Activated CD4-positive, alpha-beta T cell treated with anti-CD3 and anti-CD28 coated beads for 36 hours (primary cell): ENCODE measurements around the gene ACOXL. TPM values are rescaled to one million over a fixed set of nuclear protein-coding genes. Genes with fewer than 3 reads are reported as not detected.

Experiments used
- ATAC-seq: fragments of 200-7000 bp; cut with Tn5 transposase; one replicate; pipeline ENCODE4 v1.10.0; 2021; ENCODE audit warnings: mild to moderate bottlenecking, moderate library complexity
- CTCF ChIA-PET: fragments of 350-600 bp; sonication (Branson Sonifier 250); formaldehyde crosslinking; loops from one replicate; lab custom pipeline; 2021; ENCODE audit warnings: antibody characterized with exemption; lab: Charles Lee
- POLR2A ChIA-PET: fragments of 350-600 bp; sonication (Branson Sonifier 250); formaldehyde crosslinking; loops from one replicate; lab custom pipeline; 2021; ENCODE audit warnings: antibody characterized with exemption, inconsistent platforms; lab: Charles Lee
- DNase-seq: peaks from one replicate; pipeline ENCODE4 v3.0.0-alpha.2; 2020
- H3K27ac Mint-ChIP-seq: one replicate; pipeline ENCODE4 v1.8.0; 2021; ENCODE audit warnings: mixed read lengths
- H3K27me3 Mint-ChIP-seq: one replicate; pipeline ENCODE4 v1.8.0; 2021; ENCODE audit warnings: mixed read lengths
- H3K36me3 Mint-ChIP-seq: one replicate; pipeline ENCODE4 v1.8.0; 2021; ENCODE audit warnings: low read depth, mixed read lengths
- H3K4me1 Mint-ChIP-seq: one replicate; pipeline ENCODE4 v1.8.0; 2021; ENCODE audit warnings: mixed read lengths
- H3K4me3 Mint-ChIP-seq: one replicate; pipeline ENCODE4 v1.8.0; 2021; ENCODE audit warnings: mild to moderate bottlenecking, moderate library complexity, mixed read lengths
- H3K9me3 Mint-ChIP-seq: one replicate; pipeline ENCODE4 v1.8.0; 2021; ENCODE audit warnings: low read depth, mixed read lengths
- intact Hi-C, 2 experiments: fragments of 100-400 bp; cut with DNase I in 1 of 2; cut with micrococcal nuclease in 1 of 2; formaldehyde crosslinking; loops; one replicate each; pipeline versions ENCODE4 v1.14.2 to v1.15.1; 2022 to 2024; cut with DNase I, micrococcal nuclease
- total RNA-seq, 2 experiments: library from RNA; stranded (reverse); gene quantifications; one replicate each; pipeline ENCODE4 v1.2.3, GENCODE V29; 2021

Gene ACOXL
- total RNA-seq, 2 experiments from 2014 or later, result 0.23 TPM; not detected in 1

DNA sequence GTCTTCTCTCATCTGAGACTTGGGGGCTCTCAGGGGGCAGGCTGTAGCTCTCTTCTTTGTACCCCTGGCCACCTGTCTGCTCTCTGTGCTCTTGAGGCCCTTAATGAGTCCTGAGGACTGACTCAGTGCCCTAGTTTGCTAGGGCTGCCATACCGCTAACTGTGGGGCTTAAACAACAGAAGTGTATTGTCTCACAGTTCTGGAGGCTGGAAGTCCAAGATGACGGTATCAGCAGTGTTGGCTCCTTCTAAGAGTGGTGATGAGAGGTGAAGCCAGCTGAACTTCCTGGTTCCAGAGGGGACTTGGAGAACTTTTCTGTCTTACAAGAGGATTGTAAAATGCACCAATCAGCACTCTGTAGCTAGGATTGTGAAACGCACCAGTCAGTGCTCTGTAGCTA lies 67.0 kb downstream of the ACOXL start:
- H3K27ac Mint-ChIP-seq, result no peak overlapping the region
- no peaks in the 10 kb centered on the region for H3K36me3 Mint-ChIP-seq
- peaks cover 58% of the 10 kb centered on the region for H3K27me3 Mint-ChIP-seq
- no peak overlapping the region for H3K4me3 Mint-ChIP-seq
- peaks cover 2% of the 10 kb centered on the region for H3K4me1 Mint-ChIP-seq
- H3K9me3 Mint-ChIP-seq, result peaks cover 4% of the 10 kb centered on the region
- DNase-seq (no peak), ATAC-seq (no peak)
- ChIA-PET POLR2A (no interaction called here), CTCF (interaction anchor here (1.2 kb wide), 1 partner anchor 10 kb away, joined by 5 read pairs; no protein-coding TSS in a partner anchor)
- intact Hi-C loops, result no loop called here

DNA sequence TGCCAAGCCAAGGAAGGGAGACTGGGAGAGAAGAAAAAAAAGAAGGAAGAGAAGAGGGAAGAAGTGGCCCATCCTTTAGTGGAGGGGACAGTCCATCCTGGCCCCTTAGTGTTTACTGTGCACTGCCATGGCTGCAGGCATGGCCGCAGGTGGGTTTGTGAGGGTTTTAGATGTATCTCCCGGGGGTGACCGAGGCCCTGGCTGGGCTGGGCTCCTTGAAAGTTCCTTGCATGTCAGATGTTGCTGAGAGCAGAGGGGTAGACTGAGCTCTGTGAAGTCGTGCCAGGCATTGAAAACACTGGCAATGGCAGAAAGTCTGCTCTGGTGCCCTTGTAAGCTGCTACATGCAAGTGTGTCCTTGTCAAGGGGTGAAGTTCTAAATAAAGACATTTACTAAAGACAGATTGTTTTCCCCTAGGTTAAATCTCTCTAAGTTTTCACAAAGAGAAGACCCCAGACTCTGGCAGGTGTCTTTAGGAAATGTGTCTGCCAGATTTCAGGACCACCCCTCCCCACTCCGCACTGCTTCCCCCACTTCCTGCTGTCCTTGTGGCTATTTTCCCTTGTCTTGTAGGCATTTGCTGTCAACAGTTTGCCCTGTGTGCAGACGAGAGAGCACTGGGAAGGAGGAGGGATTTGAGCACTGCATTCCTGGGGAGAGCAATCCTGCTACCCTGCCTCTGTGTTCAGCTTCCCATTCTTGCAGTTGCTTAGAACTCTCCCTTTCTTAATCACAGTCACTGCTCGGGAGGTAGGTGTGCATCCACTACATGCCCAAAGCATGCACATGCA lies 68.4 kb downstream of the ACOXL start:
- no peak overlapping the region for H3K4me3 Mint-ChIP-seq
- peaks cover 51% of the 10 kb centered on the region for H3K27me3 Mint-ChIP-seq

DNA sequence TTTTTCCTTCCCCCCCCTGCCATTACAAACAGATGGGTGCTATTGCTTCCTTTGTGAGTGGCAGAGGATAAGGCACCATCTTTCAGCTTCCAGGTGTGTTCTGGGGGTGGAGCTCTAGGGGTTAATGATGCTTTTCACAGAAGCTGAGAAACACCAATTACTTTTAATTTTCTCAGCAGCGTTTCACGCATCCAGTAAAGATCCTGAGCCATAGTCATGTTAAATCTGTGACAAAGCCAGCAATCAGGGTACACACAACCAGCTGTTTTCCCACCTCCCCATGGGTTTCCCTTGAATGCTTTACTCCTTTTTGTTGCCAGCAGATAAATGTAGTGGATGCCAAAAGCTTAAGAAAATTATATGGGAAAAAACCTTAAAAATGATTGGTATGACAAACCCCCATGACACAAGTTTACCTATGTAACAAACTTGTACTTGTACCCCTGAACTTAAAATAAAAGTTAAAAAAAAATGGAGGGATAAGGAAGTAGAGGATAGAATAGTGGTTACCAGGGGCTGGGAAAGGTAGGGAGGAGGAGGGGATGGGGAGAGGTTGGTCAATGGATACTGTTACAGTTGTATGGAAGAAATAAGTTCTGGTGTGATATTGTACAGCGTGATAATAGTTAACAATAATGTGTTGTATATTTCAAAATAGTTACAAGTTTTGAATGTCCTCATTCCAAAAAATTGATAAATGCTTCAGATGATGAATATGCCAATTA lies 70.0 kb downstream of the ACOXL start:
- H3K27ac Mint-ChIP-seq, result no peak overlapping the region
- H3K36me3 Mint-ChIP-seq, result peaks cover 2% of the 10 kb centered on the region
- DNase-seq (no peak), ATAC-seq (no peak)
- peaks cover 55% of the 10 kb centered on the region for H3K27me3 Mint-ChIP-seq
- peaks cover 9% of the 10 kb centered on the region for H3K9me3 Mint-ChIP-seq
- POLR2A ChIA-PET, result no interaction called here
- CTCF ChIA-PET, result no interaction called here
- H3K4me1 Mint-ChIP-seq, result peaks cover 15% of the 10 kb centered on the region
- intact Hi-C loops, result loop anchor here in 1 of 2 experiments (5.0 kb wide), 1 partner anchor 55 kb away; no protein-coding TSS in a partner anchor
- H3K4me3 Mint-ChIP-seq, result no peak overlapping the region

More for the DNA sequence above, 68.4 kb downstream of the ACOXL start:
- Mint-ChIP-seq H3K36me3 (peaks cover 2% of the 10 kb centered on the region), H3K27ac (no peak overlapping the region), H3K9me3 (peaks cover 9% of the 10 kb centered on the region), H3K4me1 (peaks cover 15% of the 10 kb centered on the region)
- ATAC-seq (no peak), DNase-seq (no peak)
- intact Hi-C loops, result loop anchor here in 1 of 2 experiments (5.0 kb wide), 1 partner anchor 54 kb away; no protein-coding TSS in a partner anchor
- POLR2A ChIA-PET, result no interaction called here
- CTCF ChIA-PET, result no interaction called here

DNA sequence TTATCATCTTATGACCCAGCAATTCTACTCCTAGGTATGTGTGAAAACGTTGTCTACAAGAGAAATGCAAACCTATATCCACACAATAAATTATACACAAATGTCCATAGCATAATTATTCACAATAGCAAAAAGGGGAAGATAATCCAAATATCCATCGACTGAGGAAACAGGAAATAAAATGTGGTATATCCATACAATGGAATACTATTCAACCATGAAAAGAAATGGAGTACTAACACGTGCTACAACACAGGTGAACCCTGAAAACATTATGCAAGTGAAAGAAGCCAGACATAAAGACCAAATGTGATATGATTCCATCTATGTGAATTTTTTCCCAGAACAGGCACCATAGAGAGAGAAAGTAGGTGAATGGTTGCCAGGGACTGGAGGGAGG lies 72.1 kb downstream of the ACOXL start:
- CTCF ChIA-PET, result no interaction called here
- DNase-seq (no peak), ATAC-seq (no peak)
- Mint-ChIP-seq H3K27ac (no peak overlapping the region), H3K4me1 (peaks cover 15% of the 10 kb centered on the region), H3K27me3 (peaks cover 61% of the 10 kb centered on the region), H3K36me3 (peaks cover 2% of the 10 kb centered on the region), H3K9me3 (peaks cover 9% of the 10 kb centered on the region), H3K4me3 (no peak overlapping the region)
- intact Hi-C loops, result loop anchor here (2.0 to 5.0 kb wide), 3 partner anchors 42 to 312 kb away; no protein-coding TSS in a partner anchor
- POLR2A ChIA-PET, result no interaction called here

DNA sequence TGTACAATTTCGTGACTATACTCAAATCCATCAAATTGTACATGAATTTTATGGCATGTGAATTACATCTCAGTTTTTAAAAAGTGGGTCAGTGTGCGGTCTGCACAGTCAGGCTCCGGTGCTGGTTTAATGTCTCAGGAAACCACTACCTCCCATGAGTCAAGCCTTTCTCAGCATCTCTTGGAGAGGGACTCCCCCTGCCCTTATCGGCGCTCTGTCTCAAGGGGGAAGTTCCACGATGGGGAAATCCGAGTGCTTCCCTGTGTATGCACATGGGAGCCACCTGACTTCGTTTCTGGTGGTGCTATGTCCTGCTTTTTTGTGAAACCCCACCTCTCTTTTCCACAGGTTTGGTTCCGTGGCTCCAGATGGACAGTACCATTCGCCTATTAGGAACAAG lies 72.5 kb downstream of the ACOXL start:
- peaks cover 2% of the 10 kb centered on the region for H3K36me3 Mint-ChIP-seq
- H3K27ac Mint-ChIP-seq, result no peak overlapping the region
- peaks cover 7% of the 10 kb centered on the region for H3K9me3 Mint-ChIP-seq
- DNase-seq, result peak; percentile 80
- no peak overlapping the region for H3K4me3 Mint-ChIP-seq
- CTCF ChIA-PET, result interaction anchor here (1.0 kb wide), 1 partner anchor 894 kb away, joined by 5 read pairs; no protein-coding TSS in a partner anchor
- intact Hi-C loops, result loop anchor here (1.0 to 5.0 kb wide), 7 partner anchors 42 to 312 kb away; no protein-coding TSS in a partner anchor
- peaks cover 57% of the 10 kb centered on the region for H3K27me3 Mint-ChIP-seq
- POLR2A ChIA-PET, result interaction anchor here (0.6 kb wide), 1 partner anchor 306 kb away, joined by 3 read pairs; no protein-coding TSS in a partner anchor
- H3K4me1 Mint-ChIP-seq, result peaks cover 15% of the 10 kb centered on the region
- ATAC-seq, result peak; percentile 99

DNA sequence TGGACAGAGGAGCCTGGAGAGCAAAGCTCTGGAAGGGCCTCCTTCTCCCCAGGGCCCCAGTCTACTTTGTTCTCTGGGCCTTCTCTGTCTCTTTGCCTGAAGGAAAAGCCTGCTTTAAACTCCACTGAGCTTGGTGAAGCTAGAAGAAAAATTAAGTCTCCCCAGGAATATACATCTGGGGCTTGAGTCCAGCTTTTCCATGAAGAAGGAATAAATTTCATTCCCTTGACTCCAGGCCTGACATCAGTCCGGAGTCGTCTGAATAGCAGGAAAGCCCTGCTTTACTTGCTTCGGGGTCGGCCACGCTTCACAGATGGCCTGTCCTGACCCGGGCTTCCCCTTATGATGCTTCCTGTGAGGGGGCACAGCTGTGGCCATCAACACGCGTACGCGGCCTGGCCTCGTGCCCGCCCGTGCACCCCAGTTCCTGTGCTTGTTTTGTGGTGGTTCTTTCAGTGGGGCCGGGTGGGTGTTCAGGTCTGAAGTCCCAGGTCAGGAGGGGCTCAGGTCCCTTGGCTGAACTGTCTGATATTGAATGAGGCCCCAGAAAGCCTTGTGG lies 73.6 kb downstream of the ACOXL start:
- Mint-ChIP-seq H3K27me3 (peaks cover 60% of the 10 kb centered on the region), H3K27ac (no peak overlapping the region), H3K36me3 (peaks cover 2% of the 10 kb centered on the region), H3K9me3 (peaks cover 7% of the 10 kb centered on the region), H3K4me3 (no peak overlapping the region), H3K4me1 (peaks cover 15% of the 10 kb centered on the region)
- ATAC-seq, result no peak
- DNase-seq, result no peak
- intact Hi-C loops, result loop anchor here (1.0 to 5.0 kb wide), 6 partner anchors 41 to 311 kb away; no protein-coding TSS in a partner anchor
- ChIA-PET CTCF (interaction anchor here (1.0 to 1.1 kb wide), 2 partner anchors 251 to 893 kb away, joined by 4 to 5 read pairs; no protein-coding TSS in a partner anchor), POLR2A (interaction anchor here (0.8 kb wide), 1 partner anchor 280 kb away, joined by 5 read pairs; no protein-coding TSS in a partner anchor)

DNA sequence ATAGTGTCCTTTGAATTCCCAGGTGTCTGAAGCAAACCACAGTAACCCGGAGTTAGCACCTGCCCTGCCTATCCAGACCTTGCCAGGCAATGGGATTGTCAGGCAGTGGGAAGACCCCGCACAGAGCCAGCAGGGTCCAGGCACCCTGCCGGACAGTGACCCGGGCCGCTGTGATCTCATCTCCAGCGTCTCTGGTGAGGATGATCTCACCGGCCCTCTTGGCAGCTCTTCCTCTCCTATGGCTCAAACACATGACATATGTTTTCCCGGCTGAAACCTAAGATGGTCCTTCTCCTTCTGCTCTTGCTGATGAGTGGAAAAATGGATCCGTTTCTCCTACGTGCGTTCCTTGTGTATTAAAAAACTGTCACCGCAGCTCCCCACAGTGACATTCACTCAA lies 75.1 kb downstream of the ACOXL start:
- ATAC-seq (no peak), DNase-seq (no peak)
- ChIA-PET POLR2A (interaction anchor here (0.6 kb wide), 1 partner anchor 39 kb away, joined by 3 read pairs; no protein-coding TSS in a partner anchor), CTCF (no interaction called here)
- Mint-ChIP-seq H3K27me3 (peaks cover 55% of the 10 kb centered on the region), H3K4me3 (no peak overlapping the region), H3K36me3 (peaks cover 2% of the 10 kb centered on the region), H3K27ac (no peak overlapping the region), H3K4me1 (peaks cover 20% of the 10 kb centered on the region), H3K9me3 (peaks cover 7% of the 10 kb centered on the region)
- intact Hi-C loops, result loop anchor here in 1 of 2 experiments (5.0 kb wide), 1 partner anchor 60 kb away; no protein-coding TSS in a partner anchor

DNA sequence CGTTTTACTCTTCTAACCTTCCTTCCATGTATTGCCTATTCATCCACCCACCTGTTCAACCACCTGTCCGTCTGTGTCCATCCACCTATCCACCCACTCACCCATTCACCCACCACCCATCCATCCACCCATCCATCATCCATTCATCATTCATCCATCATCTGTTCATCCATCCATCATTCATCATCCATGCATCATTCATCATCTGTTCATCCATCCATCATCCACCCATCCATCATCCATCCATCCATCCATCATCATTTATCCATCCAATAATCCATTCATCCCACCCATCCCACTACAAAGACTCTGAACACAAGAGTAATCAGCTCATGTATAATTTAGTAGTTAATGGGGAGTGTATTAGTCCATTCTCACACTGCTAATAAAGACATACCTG lies 78.0 kb downstream of the ACOXL start:
- no peak for ATAC-seq
- DNase-seq, result no peak
- ChIA-PET CTCF (no interaction called here), POLR2A (no interaction called here)
- Mint-ChIP-seq H3K27ac (no peak overlapping the region), H3K4me3 (no peak overlapping the region), H3K36me3 (no peaks in the 10 kb centered on the region), H3K9me3 (no peaks in the 10 kb centered on the region), H3K4me1 (peaks cover 7% of the 10 kb centered on the region), H3K27me3 (peaks cover 45% of the 10 kb centered on the region)
- intact Hi-C loops, result loop anchor here (2.0 to 10.0 kb wide), 2 partner anchors 42 to 894 kb away; no protein-coding TSS in a partner anchor

DNA sequence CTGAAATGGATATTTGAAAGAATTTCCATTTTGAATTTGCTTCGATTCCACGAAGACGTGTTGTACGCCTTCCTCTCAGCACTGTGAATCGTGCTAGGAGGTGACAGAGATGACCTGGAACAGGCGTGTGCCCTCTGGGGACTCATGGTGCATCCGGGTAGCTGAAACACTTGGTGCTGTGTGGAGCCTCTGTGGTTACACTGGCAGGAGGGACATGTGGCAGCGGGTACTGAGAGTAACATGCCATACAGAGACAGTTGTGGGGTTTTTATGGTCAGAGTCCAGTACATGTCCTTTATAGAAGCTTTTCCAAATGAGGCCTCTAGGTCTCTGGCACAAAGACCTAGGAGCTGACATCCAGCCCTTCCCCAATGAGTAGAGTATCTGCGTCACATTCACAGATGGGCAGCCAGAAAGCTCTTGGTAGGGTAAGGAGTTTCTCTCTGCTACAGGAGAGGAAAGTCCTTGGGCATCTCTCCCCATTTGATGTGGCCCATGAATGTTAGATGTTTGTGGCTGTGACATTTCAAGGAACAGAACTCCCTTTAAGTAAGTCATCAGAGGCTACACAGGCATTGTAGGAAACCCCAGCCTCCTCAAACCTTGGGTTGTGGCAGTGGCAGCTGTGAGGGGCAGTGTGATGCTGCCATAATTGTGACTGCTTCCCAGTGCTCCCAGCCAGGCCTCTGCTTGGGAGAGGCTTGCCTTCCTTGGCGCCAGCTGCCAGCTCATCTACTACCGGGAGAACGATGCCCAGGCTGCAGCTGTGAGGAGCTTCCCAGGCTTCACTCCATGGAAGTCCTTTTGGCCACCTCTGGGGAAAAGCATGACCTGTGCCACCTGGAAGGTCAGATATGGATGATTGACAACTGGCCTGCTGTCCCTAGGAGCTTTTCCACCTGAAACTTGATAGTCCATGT lies 80.6 kb downstream of the ACOXL start:
- POLR2A ChIA-PET, result interaction anchor here (0.6 kb wide), 1 partner anchor 174 kb away, joined by 3 read pairs; no protein-coding TSS in a partner anchor

DNA sequence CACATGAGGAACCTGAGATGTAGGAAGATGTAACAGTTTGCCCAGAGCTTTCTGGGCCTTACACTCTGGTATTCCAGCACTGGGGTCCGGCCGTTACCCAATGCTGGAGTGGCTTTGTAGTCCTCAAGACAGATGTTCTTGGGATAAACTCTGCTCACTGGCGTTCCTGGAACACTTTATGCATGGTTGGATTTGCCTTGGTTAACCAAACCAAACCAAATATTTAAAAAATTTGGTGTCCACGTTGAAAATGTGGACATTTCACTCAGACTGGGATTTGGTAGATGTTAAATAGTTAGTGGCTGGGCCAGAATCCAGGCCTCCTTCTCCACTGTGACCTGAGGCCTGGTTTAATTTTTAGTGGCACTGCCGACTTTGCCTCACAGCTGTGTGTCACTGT lies 81.5 kb downstream of the ACOXL start:
- peaks cover 38% of the 10 kb centered on the region for H3K27me3 Mint-ChIP-seq
- DNase-seq, result no peak
- intact Hi-C loops, result loop anchor here (2.0 to 10.0 kb wide), 3 partner anchors 39 to 891 kb away; no protein-coding TSS in a partner anchor
- peaks cover 5% of the 10 kb centered on the region for H3K4me1 Mint-ChIP-seq
- H3K4me3 Mint-ChIP-seq, result no peak overlapping the region
- ChIA-PET POLR2A (no interaction called here), CTCF (interaction anchor here (0.7 to 2.7 kb wide), 7 partner anchors 13 to 311 kb away, joined by 3 to 9 read pairs (median 3); no protein-coding TSS in a partner anchor)
- no peak for ATAC-seq
- H3K36me3 Mint-ChIP-seq, result no peaks in the 10 kb centered on the region
- no peaks in the 10 kb centered on the region for H3K9me3 Mint-ChIP-seq
- H3K27ac Mint-ChIP-seq, result no peak overlapping the region

More for the DNA sequence above, 80.6 kb downstream of the ACOXL start:
- Mint-ChIP-seq H3K4me3 (no peak overlapping the region), H3K36me3 (no peaks in the 10 kb centered on the region), H3K27me3 (peaks cover 42% of the 10 kb centered on the region), H3K4me1 (peaks cover 5% of the 10 kb centered on the region), H3K9me3 (no peaks in the 10 kb centered on the region), H3K27ac (no peak overlapping the region)
- CTCF ChIA-PET, result interaction anchor here (0.6 to 2.7 kb wide), 33 partner anchors 8 to 886 kb away, joined by 3 to 10 read pairs (median 4); no protein-coding TSS in a partner anchor
- intact Hi-C loops, result loop anchor here (2.0 to 10.0 kb wide), 3 partner anchors 40 to 892 kb away; no protein-coding TSS in a partner anchor
- DNase-seq (no peak), ATAC-seq (no peak)
